ELR (cell line): ENCODE measurements around the gene RUNX2.
A peak's percentile ranks its signal among the peaks of the same experiment; 100 is the strongest.
"Not testable (repeated sequence)": the region's sequence is repeated elsewhere in the genome, so short reads cannot be mapped to it uniquely, and the experiment has no call there.

Experiments used
- DNase-seq: peaks from one replicate; pipeline ENCODE4 v3.0.0-alpha.2; 2015; ENCODE audit warnings: low read depth

The RUNX2 gene

GRCh38 chr6:45647341-45648261 is 319.5 kb downstream of the RUNX2 start:
- peak; percentile 43 for DNase-seq

- DNase-seq: no peak
Measured at GRCh38 chr6:45648262-45648620, 320.1 kb downstream of the RUNX2 start.

- DNase-seq: peak; percentile 99
Measured at GRCh38 chr6:45650524-45651135, 322.5 kb downstream of the RUNX2 start.

- DNase-seq: peak; percentile 19
Measured at GRCh38 chr6:45651301-45651700, 323.2 kb downstream of the RUNX2 start.

- no peak for DNase-seq
Measured at GRCh38 chr6:45652416-45652815, 324.3 kb downstream of the RUNX2 start.

GRCh38 chr6:45653117-45653883 is 325.2 kb downstream of the RUNX2 start:
- DNase-seq: peak; percentile 55

GRCh38 chr6:45654673-45655072 is 326.5 kb downstream of the RUNX2 start:
- DNase-seq: peak; percentile 45

- DNase-seq: peak; percentile 100
Measured at GRCh38 chr6:45655745-45656476, 327.8 kb downstream of the RUNX2 start.

- peak; percentile 61 for DNase-seq
Measured at GRCh38 chr6:45657226-45657625, 329.1 kb downstream of the RUNX2 start.

- no peak for DNase-seq
Measured at GRCh38 chr6:45658400-45658799, 330.3 kb downstream of the RUNX2 start.

- DNase-seq: no peak
Measured at GRCh38 chr6:45658958-45659357, 330.8 kb downstream of the RUNX2 start.

- peak; percentile 86 for DNase-seq
Measured at GRCh38 chr6:45661661-45662060, 333.5 kb downstream of the RUNX2 start.

- no peak for DNase-seq
Measured at GRCh38 chr6:45663251-45664221, 335.4 kb downstream of the RUNX2 start.

GRCh38 chr6:45664707-45665106 is 336.6 kb downstream of the RUNX2 start:
- no peak for DNase-seq

- DNase-seq: no peak
Measured at GRCh38 chr6:45665859-45666258, 337.7 kb downstream of the RUNX2 start.

- peak; percentile 28 for DNase-seq
Measured at GRCh38 chr6:45666846-45667245, 338.7 kb downstream of the RUNX2 start.

- DNase-seq: no peak
Measured at GRCh38 chr6:45667300-45667699, 339.2 kb downstream of the RUNX2 start.

GRCh38 chr6:45667766-45668165 is 339.6 kb downstream of the RUNX2 start:
- no peak for DNase-seq

GRCh38 chr6:45668705-45669104 is 340.6 kb downstream of the RUNX2 start:
- no peak for DNase-seq

- not testable (repeated sequence) for DNase-seq
Measured at GRCh38 chr6:45673167-45673566, 345.0 kb downstream of the RUNX2 start.

- not testable (repeated sequence) for DNase-seq
Measured at GRCh38 chr6:45675166-45675565, 347.0 kb downstream of the RUNX2 start.
